Muscle layer of colon (tissue), 2 donors: Measurements from ENCODE around the gene TKT.
A peak's percentile ranks its signal among the peaks of the same experiment; 100 is the strongest.

ENCODE experiments used
- H3K27ac ChIP-seq: one replicate; pipeline ENCODE4 v1.7.0; 2013; ENCODE audit warnings: low read depth, mild to moderate bottlenecking, low read length, moderate library complexity
- H3K27me3 ChIP-seq, 2 donors: one replicate each; pipeline ENCODE4 v1.7.0; 2013; ENCODE audit warnings: low read length in 2 of 2, mild to moderate bottlenecking in 2 of 2; ENCODE audit not compliant: insufficient read depth in 2 of 2, control insufficient read depth in 1 of 2
- H3K36me3 ChIP-seq: one replicate; pipeline ENCODE4 v1.7.0; 2013; ENCODE audit warnings: mild to moderate bottlenecking, low read length; ENCODE audit not compliant: insufficient read depth
- H3K4me1 ChIP-seq: one replicate; pipeline ENCODE4 v1.7.0; 2013; ENCODE audit warnings: mild to moderate bottlenecking, low read length; ENCODE audit not compliant: insufficient read depth
- H3K4me3 ChIP-seq, 2 donors: one replicate each; pipeline ENCODE4 v1.7.0; 2013; ENCODE audit warnings: low read length in 2 of 2, low read depth in 1 of 2, mild to moderate bottlenecking in 1 of 2, moderate library complexity in 1 of 2
- H3K9ac ChIP-seq: one replicate; pipeline ENCODE4 v1.7.0; 2013; ENCODE audit warnings: low read length
- H3K9me3 ChIP-seq: one replicate; pipeline ENCODE4 v1.7.0; 2013; ENCODE audit warnings: mild to moderate bottlenecking, low read length
- donor health status: abdominal sarcoma.
- donor health status: Adenocarcinoma of cecum.

TKT gene

GRCh38 chr3:53199834-53200233 lies 56.0 kb downstream of the TKT start:
- H3K27ac ChIP-seq: no peak overlapping the region
- H3K4me3 ChIP-seq: no peak overlapping the region
- no peaks in the 10 kb centered on the region for H3K9me3 ChIP-seq
- H3K36me3 ChIP-seq: no peaks in the 10 kb centered on the region
- H3K9ac ChIP-seq: no peak overlapping the region
- H3K4me1 ChIP-seq: peaks cover 8% of the 10 kb centered on the region
- H3K27me3 ChIP-seq: no peaks in the 10 kb centered on the region

- Histone ChIP-seq H3K27me3 (no peaks in the 10 kb centered on the region), H3K9ac (no peak overlapping the region), H3K27ac (no peak overlapping the region), H3K4me1 (peaks cover 16% of the 10 kb centered on the region), H3K9me3 (no peaks in the 10 kb centered on the region), H3K36me3 (no peaks in the 10 kb centered on the region), H3K4me3 (no peak overlapping the region)
Measured at GRCh38 chr3:53198996-53199395, 56.8 kb downstream of the TKT start.

- no peak overlapping the region for H3K9ac ChIP-seq
- H3K27me3 ChIP-seq: no peaks in the 10 kb centered on the region
- H3K4me3 ChIP-seq: no peak overlapping the region
- no peak overlapping the region for H3K27ac ChIP-seq
- H3K9me3 ChIP-seq: no peaks in the 10 kb centered on the region
- no peaks in the 10 kb centered on the region for H3K36me3 ChIP-seq
- peaks cover 22% of the 10 kb centered on the region for H3K4me1 ChIP-seq
Measured at GRCh38 chr3:53198256-53198977, 57.4 kb downstream of the TKT start.

- peaks cover 25% of the 10 kb centered on the region for H3K4me1 ChIP-seq
- no peaks in the 10 kb centered on the region for H3K9me3 ChIP-seq
- no peak overlapping the region for H3K4me3 ChIP-seq
- no peaks in the 10 kb centered on the region for H3K27me3 ChIP-seq
- no peak overlapping the region for H3K9ac ChIP-seq
- H3K27ac ChIP-seq: no peak overlapping the region
- H3K36me3 ChIP-seq: no peaks in the 10 kb centered on the region
Measured at GRCh38 chr3:53196575-53197407, 59.0 kb downstream of the TKT start.

GRCh38 chr3:53195602-53196574 lies 59.9 kb downstream of the TKT start:
- Histone ChIP-seq H3K9ac (no peak overlapping the region), H3K27ac (no peak overlapping the region), H3K4me1 (peaks cover 25% of the 10 kb centered on the region), H3K4me3 (peak overlapping the region; percentile 15 to 29), H3K27me3 (no peaks in the 10 kb centered on the region), H3K9me3 (no peaks in the 10 kb centered on the region), H3K36me3 (no peaks in the 10 kb centered on the region)

GRCh38 chr3:53195066-53195450 lies 60.8 kb downstream of the TKT start:
- Histone ChIP-seq H3K4me3 (no peak overlapping the region), H3K27me3 (no peaks in the 10 kb centered on the region), H3K9me3 (no peaks in the 10 kb centered on the region), H3K36me3 (peaks cover 4% of the 10 kb centered on the region), H3K9ac (no peak overlapping the region), H3K27ac (no peak overlapping the region), H3K4me1 (peaks cover 25% of the 10 kb centered on the region)

- H3K9me3 ChIP-seq: no peaks in the 10 kb centered on the region
- peaks cover 10% of the 10 kb centered on the region for H3K36me3 ChIP-seq
- no peak overlapping the region for H3K4me3 ChIP-seq
- peaks cover 25% of the 10 kb centered on the region for H3K4me1 ChIP-seq
- no peak overlapping the region for H3K27ac ChIP-seq
- H3K9ac ChIP-seq: no peak overlapping the region
- no peaks in the 10 kb centered on the region for H3K27me3 ChIP-seq
Measured at GRCh38 chr3:53194210-53195065, 61.4 kb downstream of the TKT start.

- H3K4me3 ChIP-seq: no peak overlapping the region
- H3K36me3 ChIP-seq: peaks cover 15% of the 10 kb centered on the region
- H3K9me3 ChIP-seq: no peaks in the 10 kb centered on the region
- H3K27ac ChIP-seq: no peak overlapping the region
- H3K9ac ChIP-seq: no peak overlapping the region
- peaks cover 25% of the 10 kb centered on the region for H3K4me1 ChIP-seq
- H3K27me3 ChIP-seq: no peaks in the 10 kb centered on the region
Measured at GRCh38 chr3:53193466-53194209, 62.2 kb downstream of the TKT start.

GRCh38 chr3:53192608-53193007 lies 63.2 kb downstream of the TKT start:
- Histone ChIP-seq H3K36me3 (peaks cover 19% of the 10 kb centered on the region), H3K27ac (no peak overlapping the region), H3K27me3 (no peaks in the 10 kb centered on the region), H3K4me3 (no peak overlapping the region), H3K9me3 (no peaks in the 10 kb centered on the region), H3K9ac (no peak overlapping the region), H3K4me1 (peaks cover 25% of the 10 kb centered on the region)

- Histone ChIP-seq H3K9ac (no peak overlapping the region), H3K4me3 (no peak overlapping the region), H3K36me3 (peaks cover 19% of the 10 kb centered on the region), H3K9me3 (no peaks in the 10 kb centered on the region), H3K27ac (no peak overlapping the region), H3K4me1 (peaks cover 25% of the 10 kb centered on the region), H3K27me3 (no peaks in the 10 kb centered on the region)
Measured at GRCh38 chr3:53191836-53192480, 63.9 kb downstream of the TKT start.
